ENCODE measurements around the gene LRRN4CL.
"Not testable (repeated sequence)": the region's sequence is repeated elsewhere in the genome, so short reads cannot be mapped to it uniquely, and the experiment has no call there.

- TF ChIP-seq POLR2A, CTCF (IDR thresholded peaks at IDR 0.05): not testable (repeated sequence)
Observed at GRCh38 chr11:62703921-62704320, 14.6 kb upstream of the LRRN4CL start.

Data from body of pancreas (tissue), 4 donors.